GM12875 (cell line): ENCODE data around the gene CHD6.

Source experiments
- H3K4me3 ChIP-seq: one replicate; pipeline ENCODE4 v1.5.1; 2011; ENCODE audit warnings: low read depth, low read length, control low read depth
- TF ChIP-seq, protein P1 (sequence below): IDR thresholded peaks from 2 replicates; pipeline ENCODE4 v1.5.1; 2011; ENCODE audit warnings: low read depth, mild to moderate bottlenecking, control low read depth, inconsistent platforms, low read length, moderate library complexity, borderline replicate concordance; ENCODE audit not compliant: insufficient read depth

Gene CHD6

DNA sequence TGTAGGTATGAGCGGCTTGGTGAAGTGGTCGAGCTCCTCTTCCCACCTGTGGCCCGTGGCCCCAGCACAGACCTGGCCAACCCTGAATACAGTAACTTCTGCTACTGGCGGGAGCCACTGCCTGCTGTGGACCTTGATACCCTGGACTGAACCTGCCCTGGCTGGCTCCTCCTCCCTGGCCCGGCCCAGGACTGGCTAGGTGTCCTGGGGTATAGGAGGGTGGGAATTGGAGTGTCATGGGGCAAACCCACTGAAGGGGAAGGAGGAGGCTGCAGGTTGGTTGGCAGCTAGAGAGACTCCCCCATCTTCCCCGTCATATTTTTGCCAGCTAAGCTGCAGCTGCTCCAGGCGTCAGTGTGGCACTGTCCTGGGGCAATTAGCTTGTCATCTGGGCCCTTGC, 259.5 kb downstream of the CHD6 start:
- H3K4me3 ChIP-seq, result no peak overlapping the region
- TF ChIP-seq, protein P1, sequence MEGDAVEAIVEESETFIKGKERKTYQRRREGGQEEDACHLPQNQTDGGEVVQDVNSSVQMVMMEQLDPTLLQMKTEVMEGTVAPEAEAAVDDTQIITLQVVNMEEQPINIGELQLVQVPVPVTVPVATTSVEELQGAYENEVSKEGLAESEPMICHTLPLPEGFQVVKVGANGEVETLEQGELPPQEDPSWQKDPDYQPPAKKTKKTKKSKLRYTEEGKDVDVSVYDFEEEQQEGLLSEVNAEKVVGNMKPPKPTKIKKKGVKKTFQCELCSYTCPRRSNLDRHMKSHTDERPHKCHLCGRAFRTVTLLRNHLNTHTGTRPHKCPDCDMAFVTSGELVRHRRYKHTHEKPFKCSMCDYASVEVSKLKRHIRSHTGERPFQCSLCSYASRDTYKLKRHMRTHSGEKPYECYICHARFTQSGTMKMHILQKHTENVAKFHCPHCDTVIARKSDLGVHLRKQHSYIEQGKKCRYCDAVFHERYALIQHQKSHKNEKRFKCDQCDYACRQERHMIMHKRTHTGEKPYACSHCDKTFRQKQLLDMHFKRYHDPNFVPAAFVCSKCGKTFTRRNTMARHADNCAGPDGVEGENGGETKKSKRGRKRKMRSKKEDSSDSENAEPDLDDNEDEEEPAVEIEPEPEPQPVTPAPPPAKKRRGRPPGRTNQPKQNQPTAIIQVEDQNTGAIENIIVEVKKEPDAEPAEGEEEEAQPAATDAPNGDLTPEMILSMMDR, result no peak

- TF ChIP-seq, protein P1, result no peak
- H3K4me3 ChIP-seq, result no peak overlapping the region
These were observed 259.9 kb downstream of the CHD6 start for GRCh38 chr20:41358230-41358629.

DNA sequence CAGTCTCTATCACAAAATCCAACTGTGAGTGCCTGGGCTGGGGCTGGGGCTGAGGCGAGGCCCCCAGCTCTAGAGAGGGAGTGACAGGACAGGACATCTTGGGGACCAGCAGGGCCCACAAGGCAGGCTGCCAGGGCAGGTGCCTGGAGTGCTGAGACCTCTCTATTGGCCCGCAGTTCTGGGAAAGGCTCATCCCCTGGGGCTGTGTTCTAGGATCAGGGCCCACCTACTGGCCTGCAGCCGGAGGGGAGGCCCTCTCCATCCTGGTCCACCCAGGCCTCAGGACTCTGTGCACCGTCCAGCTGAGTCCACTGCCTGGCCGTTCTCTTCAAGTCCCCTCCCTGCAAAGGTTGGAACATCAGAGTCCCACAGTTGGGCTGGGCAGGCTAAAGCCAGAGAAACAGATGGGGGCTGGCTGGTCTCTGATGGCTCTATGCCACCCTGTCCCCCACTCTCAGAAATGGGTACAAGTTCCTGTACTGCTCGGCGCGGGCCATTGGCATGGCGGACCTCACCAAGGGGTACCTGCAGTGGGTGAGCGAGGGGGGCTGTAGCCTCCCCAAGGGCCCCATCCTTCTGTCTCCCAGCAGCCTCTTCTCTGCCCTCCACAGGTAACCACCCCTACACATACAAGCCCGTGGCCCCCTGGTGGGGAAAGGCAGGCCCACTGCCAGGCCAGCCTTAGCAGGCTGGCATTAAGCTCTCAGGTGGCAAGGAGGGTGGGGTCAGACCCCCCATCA, 260.6 kb downstream of the CHD6 start:
- no peak overlapping the region for H3K4me3 ChIP-seq
- TF ChIP-seq, protein P1, result peak; percentile 30; the same call in 1 of the 2 replicates

DNA sequence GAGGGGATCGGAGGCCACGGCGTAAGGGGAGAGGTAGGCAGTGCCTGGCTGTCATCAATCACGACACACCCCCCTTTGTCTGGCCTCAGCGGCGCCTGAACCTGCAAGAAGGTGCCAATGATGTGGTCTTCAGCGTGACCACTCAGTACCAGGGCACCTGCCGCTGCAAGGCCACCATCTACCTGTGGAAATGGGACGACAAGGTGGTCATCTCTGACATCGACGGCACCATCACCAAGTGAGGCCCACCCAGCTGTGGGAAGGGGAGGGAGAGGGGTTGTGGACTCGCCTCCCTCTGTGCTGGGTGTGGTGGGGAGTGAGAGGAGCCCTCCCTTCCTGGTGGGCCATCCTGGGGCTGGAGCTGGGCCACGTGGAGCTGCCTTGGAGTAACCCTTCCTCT, 261.2 kb downstream of the CHD6 start:
- TF ChIP-seq, protein P1, result no peak
- H3K4me3 ChIP-seq, result no peak overlapping the region

- no peak overlapping the region for H3K4me3 ChIP-seq
- TF ChIP-seq, protein P1, result no peak
These were observed 262.5 kb downstream of the CHD6 start for GRCh38 chr20:41355598-41356203.

- TF ChIP-seq, protein P1, result no peak
- H3K4me3 ChIP-seq, result no peak overlapping the region
These were observed 263.0 kb downstream of the CHD6 start for GRCh38 chr20:41355192-41355591.

DNA sequence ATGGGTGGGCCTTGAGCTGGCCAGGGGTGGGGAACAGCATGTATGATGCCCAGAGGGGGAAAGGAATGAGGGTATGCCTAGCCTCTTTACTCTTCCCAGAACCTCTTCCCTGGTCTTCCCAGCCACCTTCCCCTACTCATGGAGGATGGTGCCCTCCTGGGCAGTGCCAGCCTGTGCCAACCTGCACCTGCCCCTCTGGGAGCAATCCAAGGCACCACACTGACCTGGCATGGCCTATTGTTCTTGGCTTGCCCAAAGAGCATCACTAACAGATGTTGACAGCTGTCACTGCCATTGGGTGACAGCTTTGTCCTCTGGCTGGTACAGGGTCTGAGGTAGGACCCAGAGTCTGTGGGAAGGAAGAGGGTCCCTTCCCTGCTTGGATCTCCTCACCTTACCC, 264.6 kb downstream of the CHD6 start:
- H3K4me3 ChIP-seq, result no peak overlapping the region
- TF ChIP-seq, protein P1, result no peak
